H9 (cell line): ENCODE data around the gene TBC1D24. TPM values are rescaled to one million over a fixed set of nuclear protein-coding genes. Genes with fewer than 3 reads are reported as not detected.
A peak's percentile ranks its signal among the peaks of the same experiment; 100 is the strongest.

Experiments used
- DNase-seq: peaks from one replicate; pipeline ENCODE4 v3.0.0-alpha.2; 2017
- H2AFZ ChIP-seq: one replicate; pipeline ENCODE4 v1.6.1; 2013; ENCODE audit warnings: mild to moderate bottlenecking, low read length, control low read depth, moderate library complexity
- H2AK5ac ChIP-seq: 2 replicates; pipeline ENCODE4 v1.6.1; 2013; ENCODE audit warnings: low read length, control low read depth, mixed read lengths; ENCODE audit not compliant: insufficient read length
- H2BK120ac ChIP-seq: one replicate; pipeline ENCODE4 v1.6.1; 2013; ENCODE audit warnings: low read depth, mild to moderate bottlenecking, low read length, control low read depth, inconsistent platforms; ENCODE audit not compliant: poor library complexity, severe bottlenecking
- H2BK12ac ChIP-seq: 2 replicates; pipeline ENCODE4 v1.6.1; 2013; ENCODE audit warnings: low read length, control low read depth, mixed read lengths, low read depth; ENCODE audit not compliant: insufficient read length
- H2BK15ac ChIP-seq: 2 replicates; pipeline ENCODE4 v1.6.1; 2013; ENCODE audit warnings: low read depth, low read length, control low read depth
- H2BK20ac ChIP-seq: one replicate; pipeline ENCODE4 v1.6.1; 2013; ENCODE audit warnings: low read depth, mild to moderate bottlenecking, low read length, control low read depth, inconsistent platforms; ENCODE audit not compliant: poor library complexity, severe bottlenecking
- H2BK5ac ChIP-seq: 2 replicates; pipeline ENCODE4 v1.6.1; 2013; ENCODE audit warnings: low read length, control low read depth, mixed read lengths; ENCODE audit not compliant: insufficient read length
- H3K14ac ChIP-seq: 2 replicates; pipeline ENCODE4 v1.6.1; 2013; ENCODE audit warnings: low read length, control low read depth; ENCODE audit not compliant: insufficient read depth
- H3K18ac ChIP-seq: 2 replicates; pipeline ENCODE4 v1.6.1; 2013; ENCODE audit warnings: low read depth, mild to moderate bottlenecking, mixed read lengths, low read length, control low read depth; ENCODE audit not compliant: insufficient read length
- H3K23ac ChIP-seq: 2 replicates; pipeline ENCODE4 v1.6.1; 2013; ENCODE audit warnings: low read length, control low read depth, mixed read lengths, low read depth; ENCODE audit not compliant: insufficient read length
- H3K23me2 ChIP-seq: 2 replicates; pipeline ENCODE4 v1.6.1; 2013; ENCODE audit warnings: low read depth, mild to moderate bottlenecking, mixed read lengths, low read length, control low read depth; ENCODE audit not compliant: insufficient read length, poor library complexity, severe bottlenecking
- H3K27ac ChIP-seq: 2 replicates; pipeline ENCODE4 v1.5.1; 2013; ENCODE audit warnings: low read length, control low read depth, mixed read lengths, low read depth; ENCODE audit not compliant: insufficient read length
- H3K27me3 ChIP-seq: 2 replicates; pipeline ENCODE4 v1.6.1; 2013; ENCODE audit warnings: low read length, control low read depth, inconsistent platforms; ENCODE audit not compliant: insufficient read depth
- H3K4ac ChIP-seq: 2 replicates; pipeline ENCODE4 v1.6.1; 2013; ENCODE audit warnings: low read depth, mild to moderate bottlenecking, control low read depth, inconsistent platforms, low read length, moderate library complexity
- H3K4me1 ChIP-seq: 2 replicates; pipeline ENCODE4 v1.6.1; 2013; ENCODE audit warnings: low read length, control low read depth, inconsistent platforms; ENCODE audit not compliant: insufficient read depth
- H3K4me2 ChIP-seq: 2 replicates; pipeline ENCODE4 v1.6.1; 2013; ENCODE audit warnings: low read length, control low read depth, mixed read lengths; ENCODE audit not compliant: insufficient read length, insufficient read depth
- H3K56ac ChIP-seq: 2 replicates; pipeline ENCODE4 v1.6.1; 2013; ENCODE audit warnings: low read depth, mild to moderate bottlenecking, mixed read lengths, low read length, control low read depth; ENCODE audit not compliant: insufficient read length
- H3K79me1 ChIP-seq: 2 replicates; pipeline ENCODE4 v1.6.1; 2013; ENCODE audit warnings: low read depth, mild to moderate bottlenecking, moderate library complexity, low read length, control low read depth, inconsistent platforms; ENCODE audit not compliant: insufficient read depth, poor library complexity, severe bottlenecking
- H3K79me2 ChIP-seq: 2 replicates; pipeline ENCODE4 v1.6.1; 2013; ENCODE audit warnings: low read length, control low read depth, inconsistent platforms; ENCODE audit not compliant: insufficient read depth
- H3K9ac ChIP-seq: 2 replicates; pipeline ENCODE4 v1.6.1; 2013; ENCODE audit warnings: low read length, control low read depth, mixed read lengths; ENCODE audit not compliant: insufficient read length; ENCODE audit errors: extremely low read depth
- H3K9me3 ChIP-seq: one replicate; pipeline ENCODE4 v1.6.1; 2013; ENCODE audit warnings: low read depth, low read length, inconsistent platforms; ENCODE audit not compliant: control insufficient read depth
- H3T11ph ChIP-seq: one replicate; pipeline ENCODE4 v1.6.1; 2013; ENCODE audit warnings: mild to moderate bottlenecking, low read length, control low read depth, inconsistent platforms
- H4K20me1 ChIP-seq: one replicate; pipeline ENCODE4 v1.6.1; 2013; ENCODE audit not compliant: control insufficient read depth, insufficient read length, insufficient read depth
- H4K5ac ChIP-seq: 2 replicates; pipeline ENCODE4 v1.6.1; 2013; ENCODE audit warnings: low read depth, mild to moderate bottlenecking, mixed read lengths, low read length, control low read depth; ENCODE audit not compliant: insufficient read length
- H4K8ac ChIP-seq: replicated peaks from 2 replicates; pipeline ENCODE4 v1.6.1; 2013; ENCODE audit warnings: low read length, control low read depth, mixed read lengths, low read depth; ENCODE audit not compliant: insufficient read length
- H4K91ac ChIP-seq: 2 replicates; pipeline ENCODE4 v1.6.1; 2013; ENCODE audit warnings: low read depth, mild to moderate bottlenecking, moderate library complexity, mixed read lengths, low read length, control low read depth; ENCODE audit not compliant: insufficient read length
- H3K27ac Mint-ChIP-seq, 3 experiments: 2 replicates in 2 of 3; 3 replicates in 1 of 3; pipeline ENCODE4 v1.8.0; 2020 to 2021; ENCODE audit warnings: mixed read lengths in 3 of 3, mild to moderate bottlenecking in 1 of 3, moderate library complexity in 1 of 3
- H3K27me3 Mint-ChIP-seq: 2 replicates; pipeline ENCODE4 v1.8.0; 2021; ENCODE audit warnings: low read depth, mild to moderate bottlenecking, moderate library complexity, mixed read lengths
- H3K36me3 Mint-ChIP-seq, 3 experiments: 2 replicates in 2 of 3; 3 replicates in 1 of 3; pipeline ENCODE4 v1.8.0; 2020 to 2021; ENCODE audit warnings: low read depth in 3 of 3, mixed read lengths in 3 of 3; ENCODE audit not compliant: insufficient read depth in 1 of 3
- H3K4me1 Mint-ChIP-seq, 2 experiments: 2 replicates each; pipeline ENCODE4 v1.8.0; 2020; ENCODE audit warnings: mixed read lengths in 2 of 2
- H3K4me3 Mint-ChIP-seq, 2 experiments: 2 replicates in 1 of 2; 3 replicates in 1 of 2; pipeline ENCODE4 v1.8.0; 2020 to 2021; ENCODE audit warnings: mild to moderate bottlenecking in 2 of 2, mixed read lengths in 2 of 2, moderate library complexity in 1 of 2
- H3K9me3 Mint-ChIP-seq, 2 experiments: 2 replicates in 1 of 2; 3 replicates in 1 of 2; pipeline ENCODE4 v1.8.0; 2020; ENCODE audit warnings: mild to moderate bottlenecking in 2 of 2, mixed read lengths in 2 of 2, moderate library complexity in 1 of 2
- WGBS: extraction: QIAGEN DNeasy Blood & Tissue Kit; methylation state at CpG from one replicate; pipeline ENCODE4 v1.1.7; 2013; ENCODE audit warnings: missing lambda C conversion rate, low lambda C conversion rate, mixed read lengths; ENCODE audit not compliant: insufficient read length; ENCODE audit errors: extremely low coverage; 5-methylcytosine and 5-hydroxymethylcytosine counted together
- total RNA-seq: library from RNA; stranded (reverse); gene quantifications from 2 replicates; pipeline ENCODE4 v1.2.1, GENCODE V29; 2021
- TF ChIP-seq, protein P1 (sequence below): fragments of 200-600 bp; sonication (generic); conservative IDR thresholded peaks from 3 replicates; pipeline ENCODE4 v1.8.0; 2021; ENCODE audit warnings: antibody characterized with exemption, mild to moderate bottlenecking

The TBC1D24 gene
- total RNA-seq, 1 experiment from 2014 or later = 19.0 TPM

DNA sequence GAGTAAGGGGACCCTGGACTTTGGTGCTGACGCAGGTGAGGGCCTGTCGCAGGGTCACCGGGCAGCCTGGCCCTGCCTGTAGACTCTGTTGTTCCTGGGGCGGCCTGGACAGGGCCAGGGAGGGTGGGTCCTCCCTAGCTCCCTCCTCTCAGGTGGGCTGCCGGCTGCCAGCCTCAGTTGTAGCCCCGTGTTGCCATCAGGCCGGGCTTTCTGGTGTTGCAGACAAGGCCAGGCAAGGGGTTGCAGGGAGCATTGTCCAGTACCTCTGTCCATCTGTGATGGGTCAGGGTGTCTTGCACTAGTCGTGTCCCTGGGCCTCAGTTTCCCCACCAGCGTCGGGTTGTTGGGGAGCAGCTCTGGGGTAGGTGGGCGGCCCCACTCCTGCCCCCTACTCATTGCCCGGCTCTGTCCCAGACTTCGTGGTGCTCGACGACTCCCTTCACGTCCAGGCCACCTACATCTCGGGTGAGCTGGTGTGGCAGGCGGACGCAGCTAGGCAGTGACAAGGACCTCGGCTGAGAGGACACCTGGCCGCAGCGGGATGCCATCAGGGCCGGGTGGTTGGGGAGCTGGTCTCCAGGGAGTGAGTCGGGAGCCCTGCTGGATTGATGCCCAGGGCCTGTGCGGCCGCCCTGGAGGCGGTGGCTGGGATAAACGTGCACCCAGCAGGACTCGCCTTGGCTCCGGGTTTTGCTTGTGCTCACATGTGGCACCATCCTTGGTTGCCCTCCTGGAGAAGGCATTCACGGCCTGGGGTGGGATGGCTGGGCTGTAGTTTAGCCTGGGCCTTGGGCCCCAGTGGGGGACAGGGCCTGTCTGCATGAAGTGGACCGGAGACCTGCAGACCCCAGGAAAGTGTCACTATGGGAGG lies 54.4 kb downstream of the TBC1D24 start:
- Histone ChIP-seq H4K8ac (no peak overlapping the region), H2BK12ac (no peak overlapping the region), H3K23ac (no peak overlapping the region), H3K4me1 (no peaks in the 10 kb centered on the region), H4K5ac (no peak overlapping the region), H2BK5ac (no peak overlapping the region), H3K79me2 (no peaks in the 10 kb centered on the region), H3K79me1 (no peaks in the 10 kb centered on the region), H3K56ac (no peak overlapping the region), H3K18ac (no peak overlapping the region), H3K4me2 (no peak overlapping the region), H3T11ph (no peak overlapping the region), H2BK20ac (no peak overlapping the region), H3K4ac (no peak overlapping the region), H2AFZ (no peak overlapping the region), H3K9ac (no peak overlapping the region), H2AK5ac (no peak overlapping the region), H4K20me1 (no peaks in the 10 kb centered on the region), H4K91ac (no peak overlapping the region), H2BK15ac (no peak overlapping the region), H2BK120ac (no peak overlapping the region), H3K9me3 (no peaks in the 10 kb centered on the region), H3K27me3 (no peaks in the 10 kb centered on the region), H3K14ac (no peak overlapping the region), H3K27ac (no peak overlapping the region), H3K23me2 (peaks cover 10% of the 10 kb centered on the region)
- no peak overlapping the region for H3K4me3 Mint-ChIP-seq
- H3K4me1 Mint-ChIP-seq = peaks cover 4 to 13% of the 10 kb centered on the region in 2 experiments
- H3K27me3 Mint-ChIP-seq = peaks cover 4% of the 10 kb centered on the region; the same call in 1 of the 2 replicates
- H3K9me3 Mint-ChIP-seq = peaks cover 0 to 2% of the 10 kb centered on the region in 2 experiments; a peak in 1 of 5 replicates
- TF ChIP-seq, protein P1, sequence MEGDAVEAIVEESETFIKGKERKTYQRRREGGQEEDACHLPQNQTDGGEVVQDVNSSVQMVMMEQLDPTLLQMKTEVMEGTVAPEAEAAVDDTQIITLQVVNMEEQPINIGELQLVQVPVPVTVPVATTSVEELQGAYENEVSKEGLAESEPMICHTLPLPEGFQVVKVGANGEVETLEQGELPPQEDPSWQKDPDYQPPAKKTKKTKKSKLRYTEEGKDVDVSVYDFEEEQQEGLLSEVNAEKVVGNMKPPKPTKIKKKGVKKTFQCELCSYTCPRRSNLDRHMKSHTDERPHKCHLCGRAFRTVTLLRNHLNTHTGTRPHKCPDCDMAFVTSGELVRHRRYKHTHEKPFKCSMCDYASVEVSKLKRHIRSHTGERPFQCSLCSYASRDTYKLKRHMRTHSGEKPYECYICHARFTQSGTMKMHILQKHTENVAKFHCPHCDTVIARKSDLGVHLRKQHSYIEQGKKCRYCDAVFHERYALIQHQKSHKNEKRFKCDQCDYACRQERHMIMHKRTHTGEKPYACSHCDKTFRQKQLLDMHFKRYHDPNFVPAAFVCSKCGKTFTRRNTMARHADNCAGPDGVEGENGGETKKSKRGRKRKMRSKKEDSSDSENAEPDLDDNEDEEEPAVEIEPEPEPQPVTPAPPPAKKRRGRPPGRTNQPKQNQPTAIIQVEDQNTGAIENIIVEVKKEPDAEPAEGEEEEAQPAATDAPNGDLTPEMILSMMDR = peak; percentile 39; the same call in 1 of the 3 replicates
- peaks cover 4 to 33% (median 17%) of the 10 kb centered on the region in 3 experiments; a peak in 6 of 7 replicates for H3K36me3 Mint-ChIP-seq
- H3K27ac Mint-ChIP-seq = no peak overlapping the region
- DNase-seq = no peak
- WGBS = no CpG with 5 or more reads among the region's 32 CpGs
